Upper lobe of left lung (tissue), 6 donors: Measurements from ENCODE around the gene OPRL1. TPM values are rescaled to one million over a fixed set of nuclear protein-coding genes. Genes with fewer than 3 reads are reported as not detected.

ENCODE experiments used
- ATAC-seq, 2 donors: fragments of 200-7000 bp; cut with Tn5 transposase; one replicate each; pipeline ENCODE4 v1.9.1; 2022; ENCODE audit warnings: mild to moderate bottlenecking in 2 of 2, moderate library complexity in 2 of 2; ENCODE audit not compliant: low FRiP score in 2 of 2
- DNase-seq, 2 donors: peaks; one replicate each; pipeline ENCODE4 v3.0.0-alpha.2; 2019 to 2020
- H3K27ac ChIP-seq, 4 donors: fragments of 200-600 bp; sonication (generic); one replicate each; pipeline ENCODE4 v1.5.1; 2016 to 2019
- H3K27me3 ChIP-seq, 4 donors: fragments of 200-600 bp; sonication (generic); one replicate each; pipeline ENCODE4 v1.5.1; 2017 to 2019
- H3K36me3 ChIP-seq, 4 donors: fragments of 200-600 bp; sonication (generic); one replicate each; pipeline ENCODE4 v1.5.1; 2016 to 2019
- H3K4me1 ChIP-seq, 4 donors: fragments of 200-600 bp; sonication (generic); one replicate each; pipeline ENCODE4 v1.5.1; 2018 to 2019
- H3K4me3 ChIP-seq, 4 donors: fragments of 200-600 bp; sonication (generic); one replicate each; pipeline ENCODE4 v1.5.1; 2017 to 2019; ENCODE audit warnings: mild to moderate bottlenecking in 2 of 4, moderate library complexity in 1 of 4
- H3K9me3 ChIP-seq, 4 donors: fragments of 200-600 bp; sonication (generic); one replicate each; pipeline ENCODE4 v1.5.1; 2018 to 2019
- EP300 ChIP-seq, 4 donors: sonication (generic); formaldehyde crosslinking; IDR thresholded peaks; one replicate each; pipeline ENCODE4 v1.5.1; 2017; ENCODE audit warnings: antibody characterized with exemption in 4 of 4, control low read depth in 2 of 4
- POLR2A ChIP-seq, 4 donors: fragments of 450-650 bp; IDR thresholded peaks; one replicate each; pipeline ENCODE4 v1.5.1; 2016 to 2017; ENCODE audit warnings: antibody characterized with exemption in 4 of 4, mild to moderate bottlenecking in 2 of 4
- POLR2AphosphoS5 ChIP-seq, 2 donors: sonication (generic); formaldehyde crosslinking; IDR thresholded peaks; one replicate each; pipeline ENCODE4 v1.5.1; 2017; ENCODE audit warnings: antibody characterized with exemption in 2 of 2
- WGBS, 2 donors: methylation state at CpG; one replicate each; pipeline ENCODE4 v1.1.5; 2017 to 2018; 5-methylcytosine and 5-hydroxymethylcytosine counted together
- total RNA-seq, 6 donors: library from RNA; depleted of rRNA in 4 of 6; stranded (reverse); fragments of >200 nt in 4 of 6; gene quantifications; one replicate each; pipeline versions ENCODE4 v1.1.0 to v1.2.1, GENCODE V29; 2016 to 2021
- TF ChIP-seq, protein P1 (sequence below), 6 experiments: fragments of 450-650 bp in 4 of 6; fragments of 200-600 bp in 2 of 6; sonication (generic) in 2 of 6; IDR thresholded peaks; one replicate each; pipeline ENCODE4 v1.5.1; 2016 to 2019; ENCODE audit warnings: antibody characterized with exemption in 6 of 6
- donor health status: DM: no; HTN: no; CAD: no; lungs with moderate emphysema.
- donor health status: DM: no; HTN: yes; CAD: no; lungs with severe emphysema.

The OPRL1 gene
- total RNA-seq, 6 donors from 2014 or later = 1.7 to 3.1 (median 2.6) TPM

DNA sequence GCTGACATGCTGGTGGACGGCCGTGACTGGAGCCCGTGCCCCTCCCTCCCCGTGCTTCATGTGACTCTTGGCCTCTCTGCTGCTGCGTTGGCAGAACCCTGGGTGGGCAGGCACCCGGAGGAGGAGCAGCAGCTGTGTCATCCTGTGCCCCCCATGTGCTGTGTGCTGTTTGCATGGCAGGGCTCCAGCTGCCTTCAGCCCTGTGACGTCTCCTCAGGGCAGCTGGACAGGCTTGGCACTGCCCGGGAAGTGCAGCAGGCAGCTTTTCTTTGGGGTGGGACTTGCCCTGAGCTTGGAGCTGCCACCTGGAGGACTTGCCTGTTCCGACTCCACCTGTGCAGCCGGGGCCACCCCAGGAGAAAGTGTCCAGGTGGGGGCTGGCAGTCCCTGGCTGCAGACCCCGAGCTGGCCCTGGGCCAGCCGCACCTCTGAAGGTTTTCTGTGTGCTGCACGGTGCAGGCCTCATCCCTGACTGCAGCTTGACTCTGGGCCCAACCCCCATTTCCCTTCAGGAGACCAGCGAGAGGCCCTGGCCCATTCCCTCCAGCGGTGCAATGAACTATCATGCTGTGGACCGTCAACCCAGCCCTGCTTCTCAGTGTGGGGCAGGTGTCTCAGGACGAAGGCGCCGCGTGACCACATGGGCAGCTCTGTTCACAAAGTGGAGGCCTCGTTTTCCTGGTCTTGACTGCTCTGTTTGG is 19.4 kb downstream of the OPRL1 start:
- no peak for DNase-seq
- peaks cover 0 to 8% (median 3%) of the 10 kb centered on the region in 4 donors for H3K36me3 ChIP-seq
- WGBS, 2 donors = 84 to 89% methylated on average over 11 to 15 of the region's 21 CpGs
- H3K27me3 ChIP-seq = peaks cover 1 to 19% (median 12%) of the 10 kb centered on the region in 4 donors
- H3K4me1 ChIP-seq = peaks cover 10 to 14% (median 11%) of the 10 kb centered on the region in 4 donors
- no peak overlapping the region for H3K4me3 ChIP-seq
- no peaks in the 10 kb centered on the region for H3K9me3 ChIP-seq
- no peak for TF ChIP-seq POLR2A (IDR thresholded peaks at IDR 0.05)
- TF ChIP-seq, protein P1, sequence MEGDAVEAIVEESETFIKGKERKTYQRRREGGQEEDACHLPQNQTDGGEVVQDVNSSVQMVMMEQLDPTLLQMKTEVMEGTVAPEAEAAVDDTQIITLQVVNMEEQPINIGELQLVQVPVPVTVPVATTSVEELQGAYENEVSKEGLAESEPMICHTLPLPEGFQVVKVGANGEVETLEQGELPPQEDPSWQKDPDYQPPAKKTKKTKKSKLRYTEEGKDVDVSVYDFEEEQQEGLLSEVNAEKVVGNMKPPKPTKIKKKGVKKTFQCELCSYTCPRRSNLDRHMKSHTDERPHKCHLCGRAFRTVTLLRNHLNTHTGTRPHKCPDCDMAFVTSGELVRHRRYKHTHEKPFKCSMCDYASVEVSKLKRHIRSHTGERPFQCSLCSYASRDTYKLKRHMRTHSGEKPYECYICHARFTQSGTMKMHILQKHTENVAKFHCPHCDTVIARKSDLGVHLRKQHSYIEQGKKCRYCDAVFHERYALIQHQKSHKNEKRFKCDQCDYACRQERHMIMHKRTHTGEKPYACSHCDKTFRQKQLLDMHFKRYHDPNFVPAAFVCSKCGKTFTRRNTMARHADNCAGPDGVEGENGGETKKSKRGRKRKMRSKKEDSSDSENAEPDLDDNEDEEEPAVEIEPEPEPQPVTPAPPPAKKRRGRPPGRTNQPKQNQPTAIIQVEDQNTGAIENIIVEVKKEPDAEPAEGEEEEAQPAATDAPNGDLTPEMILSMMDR (IDR thresholded peaks at IDR 0.05) = no peak
- TF ChIP-seq POLR2AphosphoS5 (IDR thresholded peaks at IDR 0.05) = no peak
- no peak for TF ChIP-seq EP300 (IDR thresholded peaks at IDR 0.05)
- no peak for ATAC-seq
- H3K27ac ChIP-seq = no peak overlapping the region

DNA sequence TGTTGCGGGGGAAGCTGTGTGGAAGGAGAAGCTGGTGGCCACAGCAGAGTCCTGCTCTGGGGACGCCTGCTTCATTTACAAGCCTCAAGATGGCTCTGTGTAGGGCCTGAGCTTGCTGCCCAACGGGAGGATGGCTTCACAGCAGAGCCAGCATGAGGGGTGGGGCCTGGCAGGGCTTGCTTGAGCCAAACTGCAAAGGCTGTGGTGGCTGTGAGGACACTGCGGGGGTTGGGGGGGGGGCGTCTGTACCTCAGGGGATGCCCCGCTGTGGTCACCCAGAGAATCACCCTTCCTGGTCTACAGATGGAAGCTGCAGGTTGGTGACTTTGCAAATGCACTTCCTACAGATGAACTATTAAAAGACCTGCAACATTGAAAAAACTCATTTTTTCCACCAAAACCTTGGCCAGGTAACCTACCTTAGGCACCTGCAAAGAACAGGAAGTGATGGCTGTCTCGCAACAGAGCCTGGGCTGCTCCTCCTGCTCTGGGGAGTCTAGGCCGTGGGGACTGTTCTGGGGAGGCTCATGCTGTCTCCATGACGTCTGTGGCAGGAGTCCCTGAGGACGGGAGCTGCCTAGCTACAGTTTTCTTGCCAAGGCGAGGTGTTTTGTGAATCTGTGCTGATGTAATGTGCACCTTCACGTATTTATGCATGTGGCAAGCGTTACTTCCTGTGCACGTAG is 20.1 kb downstream of the OPRL1 start:
- peaks cover 1 to 19% (median 12%) of the 10 kb centered on the region in 4 donors for H3K27me3 ChIP-seq
- 82 to 92% methylated on average over 12 to 13 of the region's 14 CpGs for WGBS, 2 donors

DNA sequence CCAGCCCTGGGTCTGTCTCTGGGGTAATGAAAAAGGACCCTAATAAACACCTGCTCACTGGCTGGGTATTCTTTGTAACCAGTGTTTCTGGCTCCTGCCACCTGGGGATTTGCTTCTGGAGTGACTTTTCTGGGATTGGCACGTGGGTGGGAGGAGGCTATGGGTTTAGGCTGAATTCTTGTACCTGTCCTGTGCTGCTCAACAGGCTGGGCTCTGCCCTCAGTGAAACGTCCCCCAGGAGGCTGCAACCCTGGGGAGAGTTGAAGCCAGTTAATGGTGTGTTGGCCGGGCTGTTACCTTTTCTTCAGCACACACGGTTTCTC is 20.6 kb downstream of the OPRL1 start:
- no peaks in the 10 kb centered on the region for H3K9me3 ChIP-seq
- H3K4me3 ChIP-seq = no peak overlapping the region
- H3K36me3 ChIP-seq = peaks cover 0 to 8% (median 3%) of the 10 kb centered on the region in 4 donors
- 77 to 86% methylated on average over 1 to 4 of the region's 4 CpGs for WGBS, 2 donors
- H3K27me3 ChIP-seq = peaks cover 1 to 19% (median 12%) of the 10 kb centered on the region in 4 donors
- no peak overlapping the region for H3K27ac ChIP-seq
- ATAC-seq (no peak), DNase-seq (no peak)
- TF ChIP-seq POLR2A (IDR thresholded peaks at IDR 0.05) (no peak), POLR2AphosphoS5 (IDR thresholded peaks at IDR 0.05) (no peak), EP300 (IDR thresholded peaks at IDR 0.05) (no peak)
- TF ChIP-seq, protein P1 (IDR thresholded peaks at IDR 0.05) = no peak
- peaks cover 10 to 14% (median 11%) of the 10 kb centered on the region in 4 donors for H3K4me1 ChIP-seq

More for the DNA sequence above, 20.1 kb downstream of the OPRL1 start:
- ATAC-seq (no peak), DNase-seq (no peak)
- Histone ChIP-seq H3K36me3 (peaks cover 0 to 8% (median 3%) of the 10 kb centered on the region in 4 donors), H3K27ac (no peak overlapping the region), H3K9me3 (no peaks in the 10 kb centered on the region), H3K4me3 (no peak overlapping the region), H3K4me1 (peaks cover 10 to 14% (median 11%) of the 10 kb centered on the region in 4 donors)
- TF ChIP-seq POLR2A (IDR thresholded peaks at IDR 0.05) = no peak
- TF ChIP-seq EP300 (IDR thresholded peaks at IDR 0.05) = no peak
- no peak for TF ChIP-seq POLR2AphosphoS5 (IDR thresholded peaks at IDR 0.05)
- TF ChIP-seq, protein P1 (IDR thresholded peaks at IDR 0.05) = no peak

DNA sequence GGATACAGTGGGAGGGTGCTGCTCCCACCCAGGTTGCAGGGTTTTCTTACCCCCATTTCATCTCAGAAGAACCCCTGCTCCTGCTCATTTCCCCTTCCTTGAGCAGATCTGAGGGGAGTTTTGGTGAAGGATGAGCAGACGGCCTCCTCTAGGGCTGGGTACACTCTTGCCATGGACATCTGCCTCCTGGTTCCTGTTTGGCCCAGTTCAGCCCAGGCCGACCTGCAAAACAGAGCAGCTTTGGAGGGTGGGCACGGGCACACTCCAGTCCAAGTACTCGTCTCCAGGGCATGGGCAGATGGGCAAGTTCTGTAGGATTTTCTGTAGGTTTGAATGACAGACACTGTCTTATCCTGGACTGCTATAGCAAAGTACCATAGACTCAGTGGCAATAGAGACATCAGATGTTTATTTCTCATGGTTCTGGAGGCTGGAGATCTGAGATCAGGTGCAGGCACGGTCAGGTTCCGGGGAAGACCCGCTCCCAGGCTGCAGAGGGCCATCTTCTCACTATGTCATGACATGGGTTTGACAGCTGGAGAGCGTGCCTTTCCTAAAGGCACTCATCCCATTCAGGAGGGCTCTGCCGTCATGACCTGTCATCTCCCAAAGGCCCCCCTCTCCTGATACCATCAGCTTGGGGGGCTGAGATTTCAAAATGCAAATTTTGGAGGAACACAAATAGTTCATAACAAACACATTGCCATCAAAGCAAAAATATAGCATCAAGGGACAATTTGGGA is 21.2 kb downstream of the OPRL1 start:
- 71 to 87% methylated on average over 3 to 9 of the region's 9 CpGs for WGBS, 2 donors
- H3K27ac ChIP-seq = no peak overlapping the region
- ATAC-seq (no peak), DNase-seq (no peak)
- no peak overlapping the region for H3K4me3 ChIP-seq
- no peaks in the 10 kb centered on the region for H3K9me3 ChIP-seq
- peaks cover 1 to 19% (median 12%) of the 10 kb centered on the region in 4 donors for H3K27me3 ChIP-seq
- H3K4me1 ChIP-seq = peaks cover 10 to 14% (median 11%) of the 10 kb centered on the region in 4 donors
- no peak for TF ChIP-seq POLR2A (IDR thresholded peaks at IDR 0.05)
- no peak for TF ChIP-seq POLR2AphosphoS5 (IDR thresholded peaks at IDR 0.05)
- no peak for TF ChIP-seq EP300 (IDR thresholded peaks at IDR 0.05)
- TF ChIP-seq, protein P1 (IDR thresholded peaks at IDR 0.05) = no peak
- peaks cover 0 to 8% (median 3%) of the 10 kb centered on the region in 4 donors for H3K36me3 ChIP-seq
